NCI-H2227 treated with DMSO at 0.1 percent for 48 hours (cell line): ENCODE results near the gene ARHGEF5.
"Not testable (repeated sequence)": the region's sequence is repeated elsewhere in the genome, so short reads cannot be mapped to it uniquely, and the experiment has no call there.

Source experiments
- DNase-seq: peaks from one replicate; lab custom pipeline; 2025; lab: John Stamatoyannopoulos, UW

Gene ARHGEF5

GRCh38 chr7:144384071-144384470 lies 28.9 kb downstream of the ARHGEF5 start:
- DNase-seq = no peak

GRCh38 chr7:144384555-144385245 lies 29.5 kb downstream of the ARHGEF5 start:
- no peak for DNase-seq

GRCh38 chr7:144386741-144387140 lies 31.5 kb downstream of the ARHGEF5 start:
- DNase-seq = no peak

GRCh38 chr7:144388950-144389349 lies 33.7 kb downstream of the ARHGEF5 start:
- DNase-seq = no peak

GRCh38 chr7:144390481-144390880 lies 35.3 kb downstream of the ARHGEF5 start:
- no peak for DNase-seq

- DNase-seq = no peak
Measured at GRCh38 chr7:144391014-144391413, 35.8 kb downstream of the ARHGEF5 start.

- DNase-seq = peak; percentile 7
Measured at GRCh38 chr7:144391823-144392255, 36.6 kb downstream of the ARHGEF5 start.

- no peak for DNase-seq
Measured at GRCh38 chr7:144397086-144397485, 41.9 kb downstream of the ARHGEF5 start.

GRCh38 chr7:144398291-144398690 lies 43.1 kb downstream of the ARHGEF5 start:
- no peak for DNase-seq

GRCh38 chr7:144398911-144399310 lies 43.7 kb downstream of the ARHGEF5 start:
- no peak for DNase-seq

- no peak for DNase-seq
Measured at GRCh38 chr7:144399946-144400345, 44.7 kb downstream of the ARHGEF5 start.

- DNase-seq = no peak
Measured at GRCh38 chr7:144401490-144401889, 46.3 kb downstream of the ARHGEF5 start.

- no peak for DNase-seq
Measured at GRCh38 chr7:144403102-144403501, 47.9 kb downstream of the ARHGEF5 start.

GRCh38 chr7:144403649-144404061 lies 48.5 kb downstream of the ARHGEF5 start, which contains the start of gene NOBOX:
NOBOX (minus strand) TSS chr7:144403693.
- no peak for DNase-seq

GRCh38 chr7:144404946-144405345 lies 49.7 kb downstream of the ARHGEF5 start:
- no peak for DNase-seq

GRCh38 chr7:144407266-144407931 lies 52.2 kb downstream of the ARHGEF5 start:
- no peak for DNase-seq

GRCh38 chr7:144408121-144408520 lies 52.9 kb downstream of the ARHGEF5 start:
- no peak for DNase-seq

GRCh38 chr7:144410441-144410840 lies 55.2 kb downstream of the ARHGEF5 start:
- no peak for DNase-seq

GRCh38 chr7:144414815-144415214 lies 59.6 kb downstream of the ARHGEF5 start:
- DNase-seq = no peak

GRCh38 chr7:144415858-144416257 lies 60.7 kb downstream of the ARHGEF5 start:
- no peak for DNase-seq

- DNase-seq = no peak
Measured at GRCh38 chr7:144416341-144416740, 61.1 kb downstream of the ARHGEF5 start.

GRCh38 chr7:144418931-144419330 lies 63.7 kb downstream of the ARHGEF5 start:
- not testable (repeated sequence) for DNase-seq

GRCh38 chr7:144427539-144427938 lies 72.3 kb downstream of the ARHGEF5 start:
- not testable (repeated sequence) for DNase-seq

- DNase-seq = no peak
Measured at GRCh38 chr7:144428431-144428830, 73.2 kb downstream of the ARHGEF5 start.
